WERI-Rb-1 (cell line): ENCODE measurements around the gene ACADSB.

ENCODE experiments used
- DNase-seq: peaks from one replicate; pipeline ENCODE4 v3.0.0-alpha.2; 2020
- H3K27ac ChIP-seq: fragments of 250-450 bp; sonication (Bioruptor Pico); 2 replicates; pipeline ENCODE4 v1.5.1; 2020; ENCODE audit warnings: mild to moderate bottlenecking, moderate library complexity
- H3K27me3 ChIP-seq: fragments of 250-450 bp; sonication (Bioruptor Pico); 2 replicates; pipeline ENCODE4 v1.5.1; 2021; ENCODE audit warnings: mild to moderate bottlenecking, low read depth, moderate library complexity; ENCODE audit not compliant: insufficient read depth, severe bottlenecking
- H3K36me3 ChIP-seq: fragments of 250-450 bp; sonication (Bioruptor Pico); 2 replicates; pipeline ENCODE4 v1.5.1; 2020; ENCODE audit warnings: mild to moderate bottlenecking, moderate library complexity
- H3K4me3 ChIP-seq: 2 replicates; pipeline ENCODE4 v1.5.1; 2011; ENCODE audit warnings: low read depth, mild to moderate bottlenecking, control low read depth, low read length
- H3K9me3 ChIP-seq: fragments of 250-450 bp; sonication (Bioruptor Pico); 2 replicates; pipeline ENCODE4 v1.5.1; 2021; ENCODE audit warnings: mild to moderate bottlenecking, moderate library complexity; ENCODE audit not compliant: severe bottlenecking
- TF ChIP-seq, protein P1 (sequence below): IDR thresholded peaks from 2 replicates; pipeline ENCODE4 v1.5.1; 2011; ENCODE audit warnings: low read depth, mild to moderate bottlenecking, control low read depth, inconsistent platforms, low read length

Gene ACADSB

DNA sequence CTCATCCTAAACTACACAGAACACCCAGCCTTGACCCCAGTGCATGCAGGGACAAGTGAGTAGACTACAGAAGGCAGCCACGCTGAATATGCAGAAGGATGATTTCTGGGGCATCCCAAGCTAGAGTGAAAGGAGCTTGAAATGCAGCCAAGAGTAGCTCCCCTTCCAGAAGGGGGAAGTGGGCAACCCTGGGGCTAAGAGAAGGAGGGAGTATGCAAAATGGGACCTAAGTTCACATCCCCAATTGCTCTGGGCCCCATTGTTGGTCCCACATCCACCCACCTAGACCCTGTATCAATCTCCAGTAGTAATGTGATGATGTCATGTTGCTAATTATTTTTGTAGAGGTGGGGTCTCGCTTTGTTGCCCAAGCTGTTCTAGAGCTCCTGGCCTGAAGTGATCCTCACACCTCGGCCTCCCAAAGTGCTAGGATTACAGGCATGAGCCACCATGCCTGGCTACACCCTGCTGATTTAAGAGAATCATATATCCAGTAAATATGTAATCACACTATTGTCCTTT lies 34.2 kb upstream of the ACADSB start:
- Histone ChIP-seq H3K36me3 (no peaks in the 10 kb centered on the region), H3K27ac (no peak overlapping the region), H3K9me3 (no peaks in the 10 kb centered on the region), H3K4me3 (no peak overlapping the region), H3K27me3 (no peaks in the 10 kb centered on the region)
- no peak for DNase-seq
- TF ChIP-seq, protein P1, sequence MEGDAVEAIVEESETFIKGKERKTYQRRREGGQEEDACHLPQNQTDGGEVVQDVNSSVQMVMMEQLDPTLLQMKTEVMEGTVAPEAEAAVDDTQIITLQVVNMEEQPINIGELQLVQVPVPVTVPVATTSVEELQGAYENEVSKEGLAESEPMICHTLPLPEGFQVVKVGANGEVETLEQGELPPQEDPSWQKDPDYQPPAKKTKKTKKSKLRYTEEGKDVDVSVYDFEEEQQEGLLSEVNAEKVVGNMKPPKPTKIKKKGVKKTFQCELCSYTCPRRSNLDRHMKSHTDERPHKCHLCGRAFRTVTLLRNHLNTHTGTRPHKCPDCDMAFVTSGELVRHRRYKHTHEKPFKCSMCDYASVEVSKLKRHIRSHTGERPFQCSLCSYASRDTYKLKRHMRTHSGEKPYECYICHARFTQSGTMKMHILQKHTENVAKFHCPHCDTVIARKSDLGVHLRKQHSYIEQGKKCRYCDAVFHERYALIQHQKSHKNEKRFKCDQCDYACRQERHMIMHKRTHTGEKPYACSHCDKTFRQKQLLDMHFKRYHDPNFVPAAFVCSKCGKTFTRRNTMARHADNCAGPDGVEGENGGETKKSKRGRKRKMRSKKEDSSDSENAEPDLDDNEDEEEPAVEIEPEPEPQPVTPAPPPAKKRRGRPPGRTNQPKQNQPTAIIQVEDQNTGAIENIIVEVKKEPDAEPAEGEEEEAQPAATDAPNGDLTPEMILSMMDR = no peak

DNA sequence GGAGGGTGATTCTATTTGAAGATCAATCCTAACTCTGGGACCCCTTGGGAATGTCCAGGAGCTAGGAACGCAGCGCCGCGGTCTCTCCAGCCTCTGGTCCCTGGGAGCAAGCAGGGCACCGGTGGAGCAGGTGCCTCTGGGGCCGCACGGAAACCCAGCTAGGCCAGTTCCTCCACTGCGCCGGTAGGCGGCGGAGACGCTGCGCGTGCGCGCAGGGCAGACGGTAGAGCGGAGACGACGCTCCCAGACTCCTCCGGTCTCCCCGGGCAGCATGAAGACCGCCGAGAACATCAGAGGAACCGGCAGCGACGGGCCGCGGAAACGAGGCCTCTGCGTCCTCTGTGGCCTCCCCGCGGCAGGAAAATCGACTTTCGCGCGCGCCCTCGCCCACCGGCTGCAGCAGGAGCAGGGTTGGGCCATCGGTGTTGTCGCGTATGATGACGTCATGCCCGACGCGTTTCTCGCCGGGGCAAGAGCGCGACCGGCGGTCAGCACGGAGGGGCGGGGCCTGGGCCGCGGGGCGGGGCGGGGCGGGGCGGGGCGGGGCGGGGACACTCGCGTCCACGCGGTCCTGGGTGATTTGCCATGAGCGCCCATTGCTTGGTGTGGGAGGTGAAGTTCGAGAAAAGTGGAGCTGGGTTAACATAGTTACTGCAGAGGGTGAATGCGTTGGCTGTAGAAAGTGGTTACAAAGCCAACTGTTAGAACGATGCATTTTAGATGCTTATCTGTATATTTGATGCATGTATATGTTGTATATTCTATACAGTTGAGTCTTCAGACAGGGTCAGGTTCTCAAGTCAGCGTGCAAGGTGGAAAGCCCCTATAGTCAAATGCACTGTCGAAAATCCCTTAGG lies 28.4 kb upstream of the ACADSB start, which contains the start of gene PSTK:
Gene PSTK, plus strand, starts transcription at position 193 of the 857 bp plus-strand sequence. Its CDS starts 79 bp downstream, at position 272.
- H3K9me3 ChIP-seq = no peaks in the 10 kb centered on the region
- H3K36me3 ChIP-seq = peaks cover 3% of the 10 kb centered on the region; the same call in 1 of the 2 replicates
- H3K27ac ChIP-seq = peak within 1 kb of the TSS; percentile 99
- TF ChIP-seq, protein P1 = peak; percentile 96
- peak; percentile 91 for DNase-seq
- peak within 1 kb of the TSS; percentile 74 for H3K4me3 ChIP-seq
- no peaks in the 10 kb centered on the region for H3K27me3 ChIP-seq

DNA sequence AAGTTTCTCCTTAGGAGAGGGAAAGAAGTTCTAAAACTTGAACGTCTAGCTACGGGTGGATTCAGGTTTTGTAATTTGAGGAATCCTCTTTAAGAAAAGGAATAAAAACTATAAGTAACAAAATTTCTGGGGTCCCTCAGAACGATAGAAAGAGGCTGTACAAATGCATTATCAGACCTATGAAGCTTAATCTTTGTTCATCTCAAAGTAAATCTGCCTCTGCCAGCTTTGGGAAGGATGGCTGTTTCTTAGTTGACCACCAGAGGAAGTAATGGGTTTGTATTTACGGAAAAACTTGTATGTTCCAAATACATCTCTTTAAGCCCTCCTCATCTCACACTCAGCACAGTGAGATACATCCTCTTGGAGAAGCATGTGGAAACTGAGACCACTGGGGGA lies 27.7 kb upstream of the ACADSB start:
- peak overlapping the region; percentile 74 for H3K4me3 ChIP-seq
- TF ChIP-seq, protein P1 = 0 out of 2 replicates have a peak, but pooled peaks have one; percentile 19
- peaks cover 3% of the 10 kb centered on the region; the same call in 1 of the 2 replicates for H3K36me3 ChIP-seq
- no peaks in the 10 kb centered on the region for H3K9me3 ChIP-seq
- no peaks in the 10 kb centered on the region for H3K27me3 ChIP-seq
- DNase-seq = no peak
- H3K27ac ChIP-seq = no peak overlapping the region

DNA sequence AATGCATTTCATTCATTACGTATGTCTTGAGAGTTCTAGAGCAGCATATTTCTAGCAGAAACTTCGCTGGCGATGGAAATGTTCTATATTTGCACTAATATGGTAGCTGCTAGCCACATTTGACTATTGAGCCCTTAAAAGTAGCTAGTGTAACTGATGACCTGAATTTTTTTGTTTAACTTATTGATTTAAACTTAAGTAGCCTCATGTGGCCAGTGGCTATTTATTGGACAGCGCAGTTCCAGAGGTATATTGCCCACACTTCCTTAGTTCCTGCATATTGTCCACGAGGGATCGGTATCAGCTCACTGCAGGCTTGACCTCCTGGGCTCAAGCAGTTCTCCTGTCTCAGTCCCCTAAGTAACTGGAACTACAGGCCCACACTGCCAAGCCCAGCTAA lies 24.9 kb upstream of the ACADSB start:
- Histone ChIP-seq H3K27ac (no peak overlapping the region), H3K9me3 (no peaks in the 10 kb centered on the region), H3K27me3 (no peaks in the 10 kb centered on the region), H3K36me3 (peaks cover 3% of the 10 kb centered on the region), H3K4me3 (no peak overlapping the region)
- DNase-seq = no peak
- TF ChIP-seq, protein P1 = no peak

DNA sequence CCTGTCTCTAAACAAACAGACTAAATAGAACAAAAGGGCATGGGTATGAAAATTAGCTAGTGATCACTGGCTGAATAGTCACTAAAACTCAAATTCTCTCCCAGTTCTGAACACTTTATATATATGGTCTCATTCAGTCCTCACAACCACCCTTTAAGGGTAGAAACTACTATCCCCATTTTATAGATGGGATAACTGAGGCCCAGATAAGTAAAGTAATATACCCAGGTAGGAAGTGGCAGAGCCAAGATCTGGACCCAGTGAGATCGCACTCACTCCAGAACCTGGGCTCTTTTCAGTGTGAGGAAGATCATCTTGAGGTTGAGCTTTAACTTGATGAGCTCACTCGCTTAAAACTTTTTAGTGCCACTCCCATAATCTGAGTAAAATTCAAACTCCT lies 24.1 kb upstream of the ACADSB start:
- H3K4me3 ChIP-seq = no peak overlapping the region
- no peaks in the 10 kb centered on the region for H3K27me3 ChIP-seq
- no peak for DNase-seq
- H3K36me3 ChIP-seq = peaks cover 3% of the 10 kb centered on the region
- no peak overlapping the region for H3K27ac ChIP-seq
- H3K9me3 ChIP-seq = no peaks in the 10 kb centered on the region
- TF ChIP-seq, protein P1 = no peak
